Natural killer cell treated with Interleukin-12 subunit alpha and Interleukin-12 subunit beta and Interleukin-15 and Interleukin-18, amount 100 ng/mL, for 72 hours (primary cell): ENCODE results near the gene IL17RB. TPM values are rescaled to one million over a fixed set of nuclear protein-coding genes. Genes with fewer than 3 reads are reported as not detected.

Experiments
- ATAC-seq, 2 donors: fragments of 150-1000 bp; cut with Tn5 transposase in 1 of 2; sonication (Bioruptor Pico), chemical (Tn5 transposase) in 1 of 2; 2 replicates each; pipeline ENCODE4 v1.10.0; 2021
- DNase-seq: peaks from one replicate; pipeline ENCODE4 v3.0.0; 2022; ENCODE audit warnings: low spot score
- H3K27ac Mint-ChIP-seq, 2 donors: 1 replicate in 1 of 2; 2 replicates in 1 of 2; pipeline ENCODE4 v1.8.0; 2022; ENCODE audit warnings: mixed read lengths in 2 of 2, mild to moderate bottlenecking in 1 of 2, moderate library complexity in 1 of 2
- H3K27me3 Mint-ChIP-seq, 2 donors: 1 replicate in 1 of 2; 2 replicates in 1 of 2; pipeline ENCODE4 v1.8.0; 2022; ENCODE audit warnings: mixed read lengths in 2 of 2
- H3K36me3 Mint-ChIP-seq: one replicate; pipeline ENCODE4 v1.8.0; 2022; ENCODE audit warnings: mixed read lengths
- H3K4me1 Mint-ChIP-seq, 2 donors: 1 replicate in 1 of 2; 2 replicates in 1 of 2; pipeline ENCODE4 v1.8.0; 2022; ENCODE audit warnings: low read depth in 2 of 2, mixed read lengths in 2 of 2, mild to moderate bottlenecking in 1 of 2
- H3K4me3 Mint-ChIP-seq: one replicate; pipeline ENCODE4 v1.8.0; 2022; ENCODE audit warnings: mixed read lengths
- H3K9me3 Mint-ChIP-seq: 2 replicates; pipeline ENCODE4 v1.8.0; 2022; ENCODE audit warnings: mixed read lengths
- total RNA-seq, 2 donors: library from RNA; stranded (reverse); gene quantifications; one replicate each; pipeline ENCODE4 v1.2.3, GENCODE V29; 2022

IL17RB gene
- total RNA-seq, 2 donors from 2014 or later = 1.2 to 2.7 TPM

GRCh38 chr3:53817809-53818208 is 28.6 kb upstream of the IL17RB start:
- no peak for DNase-seq
- H3K27ac Mint-ChIP-seq = no peak overlapping the region
- no peaks in the 10 kb centered on the region for H3K9me3 Mint-ChIP-seq
- no peaks in the 10 kb centered on the region for H3K36me3 Mint-ChIP-seq
- peak in 1 of 2 donors; percentile 3 for ATAC-seq
- no peaks in the 10 kb centered on the region for H3K27me3 Mint-ChIP-seq
- H3K4me1 Mint-ChIP-seq = no peaks in the 10 kb centered on the region
- H3K4me3 Mint-ChIP-seq = no peak overlapping the region

DNA sequence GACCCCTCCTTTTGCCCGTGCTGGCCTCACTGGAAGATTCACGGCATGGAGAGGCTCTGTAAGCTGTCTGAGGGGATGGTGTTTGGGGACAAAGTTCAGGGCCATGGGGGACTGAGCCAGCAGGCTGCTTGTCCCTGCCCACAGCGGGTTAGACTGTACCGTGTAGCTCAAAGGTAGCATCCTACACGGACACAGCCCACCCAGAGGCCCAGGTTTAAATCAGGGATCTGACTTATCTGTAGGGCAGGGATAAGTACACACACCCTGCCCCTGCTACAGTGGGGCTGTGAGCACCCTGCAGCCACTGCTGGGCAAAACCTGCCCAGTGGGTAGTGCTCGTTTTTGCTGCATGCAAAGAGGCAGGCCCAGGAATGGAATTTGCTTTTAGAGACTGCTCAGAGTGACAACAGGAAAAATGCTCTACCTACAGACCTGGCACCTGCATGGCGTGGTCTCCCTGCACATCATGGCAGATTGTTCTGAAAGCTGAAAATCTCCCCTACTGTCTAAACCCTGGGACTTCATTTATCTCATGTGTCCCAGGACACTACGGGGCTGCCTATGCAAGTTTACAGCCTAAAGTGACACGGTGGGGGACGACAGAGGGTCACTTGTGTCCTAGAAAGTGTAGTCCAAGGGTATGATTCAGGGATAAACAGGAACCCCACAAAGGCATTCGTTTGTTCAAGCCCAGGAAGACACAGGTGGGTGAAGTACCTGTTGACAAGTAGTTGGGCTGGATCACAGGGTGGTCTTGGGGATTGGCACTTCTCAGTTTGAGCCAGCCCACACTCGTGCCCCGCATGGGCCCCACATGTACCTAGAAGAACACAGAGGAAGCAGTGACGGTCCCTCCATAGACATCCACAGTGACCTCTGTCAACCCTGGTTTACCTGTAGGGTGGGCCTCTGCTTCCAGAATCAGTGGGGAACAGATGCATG is 27.9 kb upstream of the IL17RB start:
- ATAC-seq = no peak
- DNase-seq = no peak
- no peaks in the 10 kb centered on the region for H3K9me3 Mint-ChIP-seq
- H3K27me3 Mint-ChIP-seq = no peaks in the 10 kb centered on the region
- H3K4me3 Mint-ChIP-seq = no peak overlapping the region
- no peaks in the 10 kb centered on the region for H3K4me1 Mint-ChIP-seq
- H3K27ac Mint-ChIP-seq = no peak overlapping the region
- H3K36me3 Mint-ChIP-seq = no peaks in the 10 kb centered on the region

DNA sequence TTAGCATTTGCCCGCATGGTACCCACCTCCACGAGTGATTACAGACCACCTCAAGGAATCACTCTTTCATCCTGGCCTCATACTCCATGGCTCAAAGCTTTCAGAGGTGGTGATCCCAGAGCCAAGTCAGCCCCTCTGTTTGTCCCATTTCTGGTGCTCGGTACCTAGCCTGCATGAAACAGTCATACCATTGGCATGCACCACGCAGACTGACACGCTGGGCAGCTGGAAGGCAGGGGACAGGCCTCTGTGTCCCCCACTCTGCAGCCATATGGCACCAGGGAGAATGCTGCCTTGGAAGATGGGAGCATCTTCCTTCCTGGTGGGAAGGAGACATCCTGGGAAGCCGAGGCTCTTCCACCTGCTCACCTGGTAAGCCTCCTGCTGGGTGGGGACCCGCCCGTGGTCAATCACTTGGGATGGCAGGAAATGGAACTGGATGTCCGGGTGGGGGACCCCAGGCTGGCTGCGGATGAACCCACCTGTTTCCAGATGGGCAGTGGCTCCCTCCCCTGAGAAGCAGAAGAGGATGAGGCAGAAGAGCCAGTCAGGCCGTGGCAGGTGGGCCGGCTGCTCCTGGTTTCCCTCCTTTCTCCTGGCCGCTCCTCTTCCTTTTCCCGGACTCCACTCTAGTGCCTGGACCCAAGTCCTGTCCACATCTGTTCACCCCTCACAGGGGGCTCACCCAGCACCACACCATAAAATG is 27.1 kb upstream of the IL17RB start:
- no peaks in the 10 kb centered on the region for H3K36me3 Mint-ChIP-seq
- no peak overlapping the region for H3K4me3 Mint-ChIP-seq
- DNase-seq (no peak), ATAC-seq (no peak)
- no peak overlapping the region for H3K27ac Mint-ChIP-seq
- no peaks in the 10 kb centered on the region for H3K9me3 Mint-ChIP-seq
- H3K27me3 Mint-ChIP-seq = no peaks in the 10 kb centered on the region
- H3K4me1 Mint-ChIP-seq = no peaks in the 10 kb centered on the region

- ATAC-seq (no peak), DNase-seq (no peak)
- no peaks in the 10 kb centered on the region for H3K9me3 Mint-ChIP-seq
- no peaks in the 10 kb centered on the region for H3K4me1 Mint-ChIP-seq
- no peaks in the 10 kb centered on the region for H3K36me3 Mint-ChIP-seq
- H3K4me3 Mint-ChIP-seq = no peak overlapping the region
- H3K27me3 Mint-ChIP-seq = peaks cover 0 to 3% of the 10 kb centered on the region in 2 donors
- no peak overlapping the region for H3K27ac Mint-ChIP-seq
These were observed 26.3 kb upstream of the IL17RB start for GRCh38 chr3:53820084-53820483.

DNA sequence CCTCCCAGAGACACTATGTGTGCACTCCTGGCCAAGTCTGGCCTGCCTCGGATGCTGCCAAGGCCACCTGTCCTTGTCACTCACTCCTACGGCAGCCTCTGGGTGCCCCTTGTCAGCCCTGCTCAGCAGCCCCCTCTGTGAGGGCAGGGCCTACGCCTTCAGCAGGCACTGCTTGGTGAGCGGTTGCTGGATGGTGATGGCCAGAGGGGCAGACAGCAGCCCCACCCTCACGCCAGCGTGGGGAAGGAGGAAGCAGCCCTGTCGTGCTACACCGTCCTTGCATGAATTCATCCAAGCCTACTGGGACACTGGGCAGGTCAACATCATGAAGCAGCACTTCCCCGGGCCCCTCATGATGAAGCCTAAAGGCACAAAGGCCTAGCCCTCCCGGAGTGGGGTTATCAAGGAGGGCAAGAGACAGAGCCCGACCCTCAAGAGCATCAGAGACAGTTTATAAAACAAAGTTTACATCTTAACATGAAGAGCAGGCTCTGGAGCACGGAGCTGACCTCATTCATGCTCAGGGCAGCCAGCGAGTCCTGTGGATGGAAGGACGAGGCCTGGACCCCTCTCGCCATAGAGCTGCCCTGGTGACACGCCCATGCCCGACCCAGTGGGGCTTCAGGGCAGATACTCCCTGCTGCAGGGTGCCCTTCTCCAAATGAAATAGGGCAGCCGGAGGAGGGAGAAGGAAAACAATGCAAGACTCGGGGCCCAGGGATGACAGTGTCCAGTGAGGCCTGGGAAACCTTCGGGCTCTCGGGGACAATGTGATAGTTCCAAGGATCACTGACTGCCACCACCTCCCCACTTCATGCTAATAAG is 25.4 kb upstream of the IL17RB start:
- H3K4me3 Mint-ChIP-seq = no peak overlapping the region
- no peak for ATAC-seq
- H3K27me3 Mint-ChIP-seq = peaks cover 3 to 12% of the 10 kb centered on the region in 2 donors
- no peak overlapping the region for H3K27ac Mint-ChIP-seq
- H3K9me3 Mint-ChIP-seq = no peaks in the 10 kb centered on the region
- no peak for DNase-seq
- H3K36me3 Mint-ChIP-seq = no peaks in the 10 kb centered on the region
- H3K4me1 Mint-ChIP-seq = no peaks in the 10 kb centered on the region

- Mint-ChIP-seq H3K4me3 (no peak overlapping the region), H3K27ac (no peak overlapping the region), H3K36me3 (no peaks in the 10 kb centered on the region), H3K4me1 (no peaks in the 10 kb centered on the region), H3K9me3 (no peaks in the 10 kb centered on the region), H3K27me3 (peaks cover 3 to 13% of the 10 kb centered on the region in 2 donors)
- no peak for DNase-seq
- no peak for ATAC-seq
These were observed 24.7 kb upstream of the IL17RB start for GRCh38 chr3:53821631-53822121.

- Mint-ChIP-seq H3K9me3 (no peaks in the 10 kb centered on the region), H3K27ac (no peak overlapping the region), H3K27me3 (peaks cover 3 to 16% of the 10 kb centered on the region in 2 donors), H3K4me1 (no peaks in the 10 kb centered on the region), H3K36me3 (no peaks in the 10 kb centered on the region), H3K4me3 (no peak overlapping the region)
- no peak for DNase-seq
- no peak for ATAC-seq
These were observed 24.0 kb upstream of the IL17RB start for GRCh38 chr3:53822331-53822741.

- no peak overlapping the region for H3K27ac Mint-ChIP-seq
- no peak overlapping the region for H3K4me3 Mint-ChIP-seq
- H3K36me3 Mint-ChIP-seq = no peaks in the 10 kb centered on the region
- H3K27me3 Mint-ChIP-seq = peaks cover 7 to 21% of the 10 kb centered on the region in 2 donors
- H3K4me1 Mint-ChIP-seq = no peaks in the 10 kb centered on the region
- no peaks in the 10 kb centered on the region for H3K9me3 Mint-ChIP-seq
- ATAC-seq (peak in 1 of 2 donors; percentile 29), DNase-seq (no peak)
These were observed 23.1 kb upstream of the IL17RB start for GRCh38 chr3:53823026-53823955.

- DNase-seq = no peak
- ATAC-seq = no peak
- no peak overlapping the region for H3K4me3 Mint-ChIP-seq
- peaks cover 7 to 21% of the 10 kb centered on the region in 2 donors for H3K27me3 Mint-ChIP-seq
- H3K36me3 Mint-ChIP-seq = no peaks in the 10 kb centered on the region
- H3K4me1 Mint-ChIP-seq = no peaks in the 10 kb centered on the region
- no peaks in the 10 kb centered on the region for H3K9me3 Mint-ChIP-seq
- H3K27ac Mint-ChIP-seq = no peak overlapping the region
These were observed 22.3 kb upstream of the IL17RB start for GRCh38 chr3:53823956-53824657.

DNA sequence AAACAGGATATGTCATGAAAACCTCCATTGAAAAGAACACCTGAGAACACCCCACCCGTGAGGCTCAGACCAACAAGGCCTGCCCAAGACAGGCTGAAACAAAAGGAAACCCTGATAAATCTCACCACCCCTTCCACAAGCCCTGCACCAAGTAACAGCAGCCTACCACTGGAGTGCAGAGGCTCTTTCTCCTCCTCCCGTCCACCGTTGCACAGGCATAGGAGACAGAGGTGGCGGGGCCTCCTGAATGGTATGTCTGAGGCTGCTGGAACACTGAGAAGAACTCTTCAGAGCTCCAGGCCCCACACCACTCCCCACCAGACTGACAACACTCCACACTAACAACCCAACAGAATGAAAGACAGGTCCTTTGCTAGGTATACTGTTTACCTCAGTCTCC is 21.6 kb upstream of the IL17RB start:
- Mint-ChIP-seq H3K4me1 (no peaks in the 10 kb centered on the region), H3K27ac (no peak overlapping the region), H3K27me3 (peaks cover 7 to 21% of the 10 kb centered on the region in 2 donors), H3K36me3 (no peaks in the 10 kb centered on the region), H3K4me3 (no peak overlapping the region), H3K9me3 (no peaks in the 10 kb centered on the region)
- no peak for ATAC-seq
- no peak for DNase-seq

GRCh38 chr3:53826048-53826447 is 20.3 kb upstream of the IL17RB start:
- H3K27me3 Mint-ChIP-seq = peaks cover 7 to 21% of the 10 kb centered on the region in 2 donors
- no peak overlapping the region for H3K4me3 Mint-ChIP-seq
- no peak for DNase-seq
- no peaks in the 10 kb centered on the region for H3K36me3 Mint-ChIP-seq
- ATAC-seq = no peak
- H3K4me1 Mint-ChIP-seq = no peaks in the 10 kb centered on the region
- no peak overlapping the region for H3K27ac Mint-ChIP-seq
- no peaks in the 10 kb centered on the region for H3K9me3 Mint-ChIP-seq

DNA sequence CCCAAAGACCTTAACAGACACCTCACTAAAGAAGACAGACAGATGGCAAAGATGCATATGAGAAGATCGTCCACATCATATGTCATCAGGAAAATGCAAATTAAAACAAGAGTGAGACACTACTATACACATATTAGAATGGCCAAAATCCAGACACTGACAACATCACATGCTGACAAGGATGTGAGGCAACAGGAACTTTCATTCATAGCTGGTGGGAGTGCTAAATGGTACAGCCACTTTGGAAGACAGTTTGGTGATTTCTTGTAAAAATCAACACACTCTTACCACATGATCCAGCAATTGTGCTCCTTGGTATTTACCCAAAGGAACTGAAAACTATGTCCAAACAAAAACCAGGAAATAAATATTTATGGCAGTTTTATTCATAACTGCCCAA is 17.8 kb upstream of the IL17RB start:
- Mint-ChIP-seq H3K9me3 (no peaks in the 10 kb centered on the region), H3K27ac (no peak overlapping the region), H3K36me3 (no peaks in the 10 kb centered on the region), H3K4me3 (no peak overlapping the region), H3K4me1 (no peaks in the 10 kb centered on the region), H3K27me3 (peaks cover 7 to 21% of the 10 kb centered on the region in 2 donors)
- ATAC-seq (no peak), DNase-seq (no peak)
